Parathyroid adenoma (tissue), 2 donors: ENCODE data around the gene JADE2.

Experiments used
- H2AFZ ChIP-seq: fragments of 300-600 bp; sonication (generic); one replicate; pipeline ENCODE4 v1.7.0; 2017; ENCODE audit warnings: antibody characterized with exemption, mild to moderate bottlenecking
- H3K27ac ChIP-seq: fragments of 300-600 bp; sonication (generic); one replicate; pipeline ENCODE4 v1.7.0; 2017
- H3K27me3 ChIP-seq: fragments of 300-600 bp; sonication (generic); one replicate; pipeline ENCODE4 v1.7.0; 2017; ENCODE audit warnings: low read length; ENCODE audit not compliant: control insufficient read depth, insufficient read depth
- H3K36me3 ChIP-seq: fragments of 300-600 bp; sonication (generic); one replicate; pipeline ENCODE4 v1.7.0; 2017; ENCODE audit warnings: low read length; ENCODE audit not compliant: control insufficient read depth, insufficient read depth
- H3K4me1 ChIP-seq: fragments of 300-600 bp; sonication (generic); one replicate; pipeline ENCODE4 v1.7.0; 2017; ENCODE audit warnings: control low read depth
- H3K4me2 ChIP-seq: fragments of 300-600 bp; sonication (generic); one replicate; pipeline ENCODE4 v1.7.0; 2017; ENCODE audit warnings: low read length
- H3K4me3 ChIP-seq: fragments of 300-600 bp; sonication (generic); one replicate; pipeline ENCODE4 v1.7.0; 2017; ENCODE audit warnings: low read depth, low read length
- H3K79me2 ChIP-seq: fragments of 300-600 bp; sonication (generic); one replicate; pipeline ENCODE4 v1.7.0; 2017; ENCODE audit warnings: control low read depth
- H3K9ac ChIP-seq: fragments of 300-600 bp; sonication (generic); one replicate; pipeline ENCODE4 v1.7.0; 2017; ENCODE audit warnings: mild to moderate bottlenecking
- H3K9me3 ChIP-seq: fragments of 300-600 bp; sonication (generic); one replicate; pipeline ENCODE4 v1.7.0; 2017; ENCODE audit warnings: low read length; ENCODE audit not compliant: control insufficient read depth
- CTCF ChIP-seq: fragments of 300-600 bp; sonication (generic); IDR thresholded peaks from one replicate; pipeline ENCODE4 v1.7.0; 2017; ENCODE audit warnings: antibody characterized with exemption, mild to moderate bottlenecking
- donor health status: primary hyperparathyroidism.

JADE2 gene

GRCh38 chr5:134582281-134582680, 56.8 kb downstream of the JADE2 start:
- Histone ChIP-seq H3K27me3 (no peaks in the 10 kb centered on the region), H3K9ac (no peak overlapping the region), H3K27ac (no peak overlapping the region), H3K36me3 (no peaks in the 10 kb centered on the region), H3K9me3 (no peaks in the 10 kb centered on the region), H3K4me2 (no peak overlapping the region), H3K4me3 (no peak overlapping the region), H3K79me2 (peaks cover 15% of the 10 kb centered on the region), H3K4me1 (peaks cover 7% of the 10 kb centered on the region), H2AFZ (no peak overlapping the region)
- TF ChIP-seq CTCF: no peak

- Histone ChIP-seq H3K79me2 (peaks cover 12% of the 10 kb centered on the region), H3K27ac (no peak overlapping the region), H3K4me3 (no peak overlapping the region), H3K27me3 (no peaks in the 10 kb centered on the region), H2AFZ (no peak overlapping the region), H3K4me1 (peaks cover 5% of the 10 kb centered on the region), H3K9me3 (no peaks in the 10 kb centered on the region), H3K9ac (no peak overlapping the region), H3K4me2 (no peak overlapping the region), H3K36me3 (no peaks in the 10 kb centered on the region)
- no peak for TF ChIP-seq CTCF
Measured at GRCh38 chr5:134582941-134583340, 57.5 kb downstream of the JADE2 start.

- no peak for TF ChIP-seq CTCF
- Histone ChIP-seq H3K27ac (no peak overlapping the region), H3K4me3 (no peak overlapping the region), H3K36me3 (no peaks in the 10 kb centered on the region), H3K9ac (no peak overlapping the region), H3K27me3 (no peaks in the 10 kb centered on the region), H2AFZ (no peak overlapping the region), H3K4me2 (no peak overlapping the region), H3K9me3 (no peaks in the 10 kb centered on the region), H3K4me1 (peaks cover 4% of the 10 kb centered on the region), H3K79me2 (peaks cover 7% of the 10 kb centered on the region)
Measured at GRCh38 chr5:134583766-134584165, 58.3 kb downstream of the JADE2 start.

GRCh38 chr5:134584662-134585061, 59.2 kb downstream of the JADE2 start:
- no peak overlapping the region for H3K27ac ChIP-seq
- no peak overlapping the region for H3K4me3 ChIP-seq
- H3K9ac ChIP-seq: no peak overlapping the region
- no peak overlapping the region for H3K4me2 ChIP-seq
- no peaks in the 10 kb centered on the region for H3K79me2 ChIP-seq
- H3K9me3 ChIP-seq: no peaks in the 10 kb centered on the region
- peaks cover 4% of the 10 kb centered on the region for H3K4me1 ChIP-seq
- H2AFZ ChIP-seq: no peak overlapping the region
- no peak for TF ChIP-seq CTCF
- no peaks in the 10 kb centered on the region for H3K36me3 ChIP-seq
- H3K27me3 ChIP-seq: no peaks in the 10 kb centered on the region

DNA sequence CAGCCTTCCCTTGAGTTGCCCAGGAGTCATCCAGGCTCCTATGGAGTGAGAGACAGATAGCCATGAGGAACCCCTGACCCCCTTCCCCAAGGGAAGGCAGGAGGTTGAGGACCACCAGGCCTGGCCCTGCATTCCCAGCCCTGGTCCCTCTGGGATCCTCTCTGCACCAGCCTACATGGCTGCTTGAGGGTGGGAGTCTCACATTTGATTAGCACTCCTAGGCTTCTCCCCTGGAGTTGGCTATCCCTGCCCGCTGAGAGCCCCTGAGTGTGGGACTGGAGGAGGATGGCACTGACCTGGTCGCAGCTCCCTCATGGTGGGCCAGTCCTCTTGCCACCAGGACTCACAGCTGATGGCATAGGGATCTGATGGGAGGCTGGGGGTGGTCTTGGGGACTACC, 60.5 kb downstream of the JADE2 start:
- H3K9ac ChIP-seq: no peak overlapping the region
- no peaks in the 10 kb centered on the region for H3K79me2 ChIP-seq
- H3K4me3 ChIP-seq: no peak overlapping the region
- no peak overlapping the region for H3K27ac ChIP-seq
- H3K36me3 ChIP-seq: no peaks in the 10 kb centered on the region
- no peaks in the 10 kb centered on the region for H3K27me3 ChIP-seq
- H2AFZ ChIP-seq: no peak overlapping the region
- no peaks in the 10 kb centered on the region for H3K9me3 ChIP-seq
- H3K4me2 ChIP-seq: no peak overlapping the region
- TF ChIP-seq CTCF: no peak
- H3K4me1 ChIP-seq: peaks cover 5% of the 10 kb centered on the region
